ENCODE measurements around the gene CMC4.

GRCh38 chrX:155028129-155028528, 42.8 kb downstream of the CMC4 start:
- TF ChIP-seq, protein P1, sequence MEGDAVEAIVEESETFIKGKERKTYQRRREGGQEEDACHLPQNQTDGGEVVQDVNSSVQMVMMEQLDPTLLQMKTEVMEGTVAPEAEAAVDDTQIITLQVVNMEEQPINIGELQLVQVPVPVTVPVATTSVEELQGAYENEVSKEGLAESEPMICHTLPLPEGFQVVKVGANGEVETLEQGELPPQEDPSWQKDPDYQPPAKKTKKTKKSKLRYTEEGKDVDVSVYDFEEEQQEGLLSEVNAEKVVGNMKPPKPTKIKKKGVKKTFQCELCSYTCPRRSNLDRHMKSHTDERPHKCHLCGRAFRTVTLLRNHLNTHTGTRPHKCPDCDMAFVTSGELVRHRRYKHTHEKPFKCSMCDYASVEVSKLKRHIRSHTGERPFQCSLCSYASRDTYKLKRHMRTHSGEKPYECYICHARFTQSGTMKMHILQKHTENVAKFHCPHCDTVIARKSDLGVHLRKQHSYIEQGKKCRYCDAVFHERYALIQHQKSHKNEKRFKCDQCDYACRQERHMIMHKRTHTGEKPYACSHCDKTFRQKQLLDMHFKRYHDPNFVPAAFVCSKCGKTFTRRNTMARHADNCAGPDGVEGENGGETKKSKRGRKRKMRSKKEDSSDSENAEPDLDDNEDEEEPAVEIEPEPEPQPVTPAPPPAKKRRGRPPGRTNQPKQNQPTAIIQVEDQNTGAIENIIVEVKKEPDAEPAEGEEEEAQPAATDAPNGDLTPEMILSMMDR (conservative IDR thresholded peaks at IDR 0.05; ENCODE audit: low read depth, low read length) = no peak; the same call in 1 of the 2 replicates
- TF ChIP-seq EZH2phosphoT487 (IDR thresholded peaks at IDR 0.05; ENCODE audit: borderline replicate concordance, low read length) (no peak), EZH2 (IDR thresholded peaks at IDR 0.05; ENCODE audit: low read length, unreplicated experiment) (no peak)
